ENCODE measurements around the gene DHDH. TPM values are rescaled to one million over a fixed set of nuclear protein-coding genes. Genes with fewer than 3 reads are reported as not detected.

Gene DHDH
- total RNA-seq, 1 donor from 2014 or later, result not detected

- intact Hi-C loops (cut with micrococcal nuclease), result no loop called here
Observed at GRCh38 chr19:48946463-48947257, 13.2 kb downstream of the DHDH start.

GRCh38 chr19:48947258-48947542 is 13.7 kb downstream of the DHDH start:
- intact Hi-C loops (cut with micrococcal nuclease), result no loop called here

GRCh38 chr19:48950159-48950558 is 16.7 kb downstream of the DHDH start:
- intact Hi-C loops (cut with micrococcal nuclease), result no loop called here

GRCh38 chr19:48950830-48951519 is 17.5 kb downstream of the DHDH start:
- intact Hi-C loops (cut with micrococcal nuclease), result no loop called here

- intact Hi-C loops (cut with micrococcal nuclease), result no loop called here
Observed at GRCh38 chr19:48953141-48953540, 19.6 kb downstream of the DHDH start.

GRCh38 chr19:48953990-48954594 is 20.6 kb downstream of the DHDH start:
- intact Hi-C loops (cut with micrococcal nuclease), result loop anchor here (1.0 kb wide), 5 partner anchors 11 to 96 kb away; partner anchors contain the start of genes DHDH, FTL and NUCB1

GRCh38 chr19:48954595-48955307 is 21.3 kb downstream of the DHDH start, which contains the start of gene BAX:
Gene BAX (plus strand): TSS chr19:48954875. CDS start chr19:48954929, 54 bp downstream.
- intact Hi-C loops (cut with micrococcal nuclease), result loop anchor here (1.0 kb wide), 5 partner anchors 11 to 96 kb away; partner anchors contain the start of genes DHDH, FTL and NUCB1

- intact Hi-C loops (cut with micrococcal nuclease), result no loop called here
Observed at GRCh38 chr19:48955308-48955958, 21.9 kb downstream of the DHDH start.

GRCh38 chr19:48958006-48958405 is 24.5 kb downstream of the DHDH start:
- intact Hi-C loops (cut with micrococcal nuclease), result no loop called here

- intact Hi-C loops (cut with micrococcal nuclease), result loop anchor here (10.0 kb wide), 1 partner anchor 455 kb away; no protein-coding TSS in a partner anchor
Observed at GRCh38 chr19:48959341-48960239, 26.1 kb downstream of the DHDH start.

- intact Hi-C loops (cut with micrococcal nuclease), result loop anchor here (10.0 kb wide), 1 partner anchor 456 kb away; no protein-coding TSS in a partner anchor
Observed at GRCh38 chr19:48961051-48961649, 27.7 kb downstream of the DHDH start.

GRCh38 chr19:48961673-48962028 is 28.2 kb downstream of the DHDH start:
- intact Hi-C loops (cut with micrococcal nuclease), result loop anchor here (10.0 kb wide), 1 partner anchor 457 kb away; no protein-coding TSS in a partner anchor

- intact Hi-C loops (cut with micrococcal nuclease), result loop anchor here (10.0 kb wide), 1 partner anchor 457 kb away; no protein-coding TSS in a partner anchor
Observed at GRCh38 chr19:48962029-48962848, 28.7 kb downstream of the DHDH start.

- intact Hi-C loops (cut with micrococcal nuclease), result loop anchor here (10.0 kb wide), 1 partner anchor 458 kb away; no protein-coding TSS in a partner anchor
Observed at GRCh38 chr19:48962849-48963165, 29.3 kb downstream of the DHDH start.

- intact Hi-C loops (cut with micrococcal nuclease), result loop anchor here (10.0 kb wide), 1 partner anchor 459 kb away; no protein-coding TSS in a partner anchor
Observed at GRCh38 chr19:48963371-48964204, 30.1 kb downstream of the DHDH start.

- intact Hi-C loops (cut with micrococcal nuclease), result loop anchor here (1.0 to 10.0 kb wide), 7 partner anchors 10 to 460 kb away; partner anchors contain the start of genes BAX, DHDH, GYS1 and NUCB1
Observed at GRCh38 chr19:48964205-48965039, 30.9 kb downstream of the DHDH start.
